H9 (cell line): ENCODE results near the gene VPREB3. TPM values are rescaled to one million over a fixed set of nuclear protein-coding genes. Genes with fewer than 3 reads are reported as not detected.

Experiments used
- DNase-seq: peaks from one replicate; pipeline ENCODE4 v3.0.0-alpha.2; 2017
- H2AFZ ChIP-seq: one replicate; pipeline ENCODE4 v1.6.1; 2013; ENCODE audit warnings: mild to moderate bottlenecking, low read length, control low read depth, moderate library complexity
- H2AK5ac ChIP-seq: 2 replicates; pipeline ENCODE4 v1.6.1; 2013; ENCODE audit warnings: low read length, control low read depth, mixed read lengths; ENCODE audit not compliant: insufficient read length
- H2BK120ac ChIP-seq: one replicate; pipeline ENCODE4 v1.6.1; 2013; ENCODE audit warnings: low read depth, mild to moderate bottlenecking, low read length, control low read depth, inconsistent platforms; ENCODE audit not compliant: poor library complexity, severe bottlenecking
- H2BK12ac ChIP-seq: 2 replicates; pipeline ENCODE4 v1.6.1; 2013; ENCODE audit warnings: low read length, control low read depth, mixed read lengths, low read depth; ENCODE audit not compliant: insufficient read length
- H2BK15ac ChIP-seq: 2 replicates; pipeline ENCODE4 v1.6.1; 2013; ENCODE audit warnings: low read depth, low read length, control low read depth
- H2BK20ac ChIP-seq: one replicate; pipeline ENCODE4 v1.6.1; 2013; ENCODE audit warnings: low read depth, mild to moderate bottlenecking, low read length, control low read depth, inconsistent platforms; ENCODE audit not compliant: poor library complexity, severe bottlenecking
- H2BK5ac ChIP-seq: 2 replicates; pipeline ENCODE4 v1.6.1; 2013; ENCODE audit warnings: low read length, control low read depth, mixed read lengths; ENCODE audit not compliant: insufficient read length
- H3K14ac ChIP-seq: 2 replicates; pipeline ENCODE4 v1.6.1; 2013; ENCODE audit warnings: low read length, control low read depth; ENCODE audit not compliant: insufficient read depth
- H3K18ac ChIP-seq: 2 replicates; pipeline ENCODE4 v1.6.1; 2013; ENCODE audit warnings: low read depth, mild to moderate bottlenecking, mixed read lengths, low read length, control low read depth; ENCODE audit not compliant: insufficient read length
- H3K23ac ChIP-seq: 2 replicates; pipeline ENCODE4 v1.6.1; 2013; ENCODE audit warnings: low read length, control low read depth, mixed read lengths, low read depth; ENCODE audit not compliant: insufficient read length
- H3K23me2 ChIP-seq: 2 replicates; pipeline ENCODE4 v1.6.1; 2013; ENCODE audit warnings: low read depth, mild to moderate bottlenecking, mixed read lengths, low read length, control low read depth; ENCODE audit not compliant: insufficient read length, poor library complexity, severe bottlenecking
- H3K27ac ChIP-seq: 2 replicates; pipeline ENCODE4 v1.5.1; 2013; ENCODE audit warnings: low read length, control low read depth, mixed read lengths, low read depth; ENCODE audit not compliant: insufficient read length
- H3K27me3 ChIP-seq: 2 replicates; pipeline ENCODE4 v1.6.1; 2013; ENCODE audit warnings: low read length, control low read depth, inconsistent platforms; ENCODE audit not compliant: insufficient read depth
- H3K4ac ChIP-seq: 2 replicates; pipeline ENCODE4 v1.6.1; 2013; ENCODE audit warnings: low read depth, mild to moderate bottlenecking, control low read depth, inconsistent platforms, low read length, moderate library complexity
- H3K4me1 ChIP-seq: 2 replicates; pipeline ENCODE4 v1.6.1; 2013; ENCODE audit warnings: low read length, control low read depth, inconsistent platforms; ENCODE audit not compliant: insufficient read depth
- H3K4me2 ChIP-seq: 2 replicates; pipeline ENCODE4 v1.6.1; 2013; ENCODE audit warnings: low read length, control low read depth, mixed read lengths; ENCODE audit not compliant: insufficient read length, insufficient read depth
- H3K56ac ChIP-seq: 2 replicates; pipeline ENCODE4 v1.6.1; 2013; ENCODE audit warnings: low read depth, mild to moderate bottlenecking, mixed read lengths, low read length, control low read depth; ENCODE audit not compliant: insufficient read length
- H3K79me1 ChIP-seq: 2 replicates; pipeline ENCODE4 v1.6.1; 2013; ENCODE audit warnings: low read depth, mild to moderate bottlenecking, moderate library complexity, low read length, control low read depth, inconsistent platforms; ENCODE audit not compliant: insufficient read depth, poor library complexity, severe bottlenecking
- H3K79me2 ChIP-seq: 2 replicates; pipeline ENCODE4 v1.6.1; 2013; ENCODE audit warnings: low read length, control low read depth, inconsistent platforms; ENCODE audit not compliant: insufficient read depth
- H3K9ac ChIP-seq: 2 replicates; pipeline ENCODE4 v1.6.1; 2013; ENCODE audit warnings: low read length, control low read depth, mixed read lengths; ENCODE audit not compliant: insufficient read length; ENCODE audit errors: extremely low read depth
- H3K9me3 ChIP-seq: one replicate; pipeline ENCODE4 v1.6.1; 2013; ENCODE audit warnings: low read depth, low read length, inconsistent platforms; ENCODE audit not compliant: control insufficient read depth
- H3T11ph ChIP-seq: one replicate; pipeline ENCODE4 v1.6.1; 2013; ENCODE audit warnings: mild to moderate bottlenecking, low read length, control low read depth, inconsistent platforms
- H4K20me1 ChIP-seq: one replicate; pipeline ENCODE4 v1.6.1; 2013; ENCODE audit not compliant: control insufficient read depth, insufficient read length, insufficient read depth
- H4K5ac ChIP-seq: 2 replicates; pipeline ENCODE4 v1.6.1; 2013; ENCODE audit warnings: low read depth, mild to moderate bottlenecking, mixed read lengths, low read length, control low read depth; ENCODE audit not compliant: insufficient read length
- H4K8ac ChIP-seq: replicated peaks from 2 replicates; pipeline ENCODE4 v1.6.1; 2013; ENCODE audit warnings: low read length, control low read depth, mixed read lengths, low read depth; ENCODE audit not compliant: insufficient read length
- H4K91ac ChIP-seq: 2 replicates; pipeline ENCODE4 v1.6.1; 2013; ENCODE audit warnings: low read depth, mild to moderate bottlenecking, moderate library complexity, mixed read lengths, low read length, control low read depth; ENCODE audit not compliant: insufficient read length
- H3K27ac Mint-ChIP-seq, 3 experiments: 2 replicates in 2 of 3; 3 replicates in 1 of 3; pipeline ENCODE4 v1.8.0; 2020 to 2021; ENCODE audit warnings: mixed read lengths in 3 of 3, mild to moderate bottlenecking in 1 of 3, moderate library complexity in 1 of 3
- H3K27me3 Mint-ChIP-seq: 2 replicates; pipeline ENCODE4 v1.8.0; 2021; ENCODE audit warnings: low read depth, mild to moderate bottlenecking, moderate library complexity, mixed read lengths
- H3K36me3 Mint-ChIP-seq, 3 experiments: 2 replicates in 2 of 3; 3 replicates in 1 of 3; pipeline ENCODE4 v1.8.0; 2020 to 2021; ENCODE audit warnings: low read depth in 3 of 3, mixed read lengths in 3 of 3; ENCODE audit not compliant: insufficient read depth in 1 of 3
- H3K4me1 Mint-ChIP-seq, 2 experiments: 2 replicates each; pipeline ENCODE4 v1.8.0; 2020; ENCODE audit warnings: mixed read lengths in 2 of 2
- H3K4me3 Mint-ChIP-seq, 2 experiments: 2 replicates in 1 of 2; 3 replicates in 1 of 2; pipeline ENCODE4 v1.8.0; 2020 to 2021; ENCODE audit warnings: mild to moderate bottlenecking in 2 of 2, mixed read lengths in 2 of 2, moderate library complexity in 1 of 2
- H3K9me3 Mint-ChIP-seq, 2 experiments: 2 replicates in 1 of 2; 3 replicates in 1 of 2; pipeline ENCODE4 v1.8.0; 2020; ENCODE audit warnings: mild to moderate bottlenecking in 2 of 2, mixed read lengths in 2 of 2, moderate library complexity in 1 of 2
- WGBS: extraction: QIAGEN DNeasy Blood & Tissue Kit; methylation state at CpG from one replicate; pipeline ENCODE4 v1.1.7; 2013; ENCODE audit warnings: missing lambda C conversion rate, low lambda C conversion rate, mixed read lengths; ENCODE audit not compliant: insufficient read length; ENCODE audit errors: extremely low coverage; 5-methylcytosine and 5-hydroxymethylcytosine counted together
- total RNA-seq: library from RNA; stranded (reverse); gene quantifications from 2 replicates; pipeline ENCODE4 v1.2.1, GENCODE V29; 2021
- TF ChIP-seq, protein P1 (sequence below): fragments of 200-600 bp; sonication (generic); conservative IDR thresholded peaks from 3 replicates; pipeline ENCODE4 v1.8.0; 2021; ENCODE audit warnings: antibody characterized with exemption, mild to moderate bottlenecking

VPREB3 gene
- total RNA-seq, 1 experiment from 2014 or later: 0.50 TPM

DNA sequence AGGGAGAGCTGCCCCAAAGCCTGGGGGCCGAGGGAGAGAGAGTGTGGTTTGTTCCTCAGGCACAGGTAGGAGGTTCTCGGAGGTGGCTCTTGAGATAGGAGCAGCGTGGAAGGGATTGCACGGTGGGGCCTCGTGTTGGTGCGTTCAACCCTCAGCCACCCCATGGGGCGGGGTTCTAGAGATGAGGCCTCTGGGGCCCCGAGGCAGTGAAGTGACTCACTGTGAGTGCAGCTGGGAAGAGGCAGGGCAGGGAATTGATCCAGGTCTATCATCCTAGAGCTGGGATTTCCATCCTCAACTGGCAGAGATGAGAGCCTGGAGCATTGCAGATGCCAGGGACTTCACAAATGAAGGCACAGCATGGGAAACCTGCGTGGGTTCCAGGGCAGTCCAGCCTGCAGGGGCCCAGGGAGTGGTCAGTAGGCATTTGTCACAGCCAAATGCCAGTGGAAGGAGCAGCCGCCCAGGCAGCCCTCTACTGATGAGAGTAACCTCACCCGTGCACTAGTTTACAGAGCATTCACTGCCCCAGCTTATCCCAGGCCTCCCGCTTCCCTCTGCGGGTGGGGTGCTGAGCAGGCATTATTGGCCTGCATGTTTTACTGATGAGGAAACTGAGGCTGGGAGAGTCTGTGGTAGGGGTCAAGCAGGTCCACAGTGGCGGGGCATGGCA lies 27.4 kb upstream of the VPREB3 start:
- Histone ChIP-seq H2BK5ac (no peak overlapping the region), H4K91ac (no peak overlapping the region), H2AK5ac (no peak overlapping the region), H2BK15ac (no peak overlapping the region), H3T11ph (no peak overlapping the region), H3K18ac (no peak overlapping the region), H4K8ac (no peak overlapping the region), H3K79me1 (no peaks in the 10 kb centered on the region), H3K4me1 (no peaks in the 10 kb centered on the region), H2AFZ (no peak overlapping the region), H4K5ac (no peak overlapping the region), H3K23ac (no peak overlapping the region), H3K9me3 (no peaks in the 10 kb centered on the region), H3K27ac (no peak overlapping the region), H2BK120ac (no peak overlapping the region), H4K20me1 (no peaks in the 10 kb centered on the region), H3K4ac (no peak overlapping the region), H3K27me3 (no peaks in the 10 kb centered on the region), H3K56ac (no peak overlapping the region), H2BK12ac (no peak overlapping the region), H3K14ac (no peak overlapping the region; the same call in 1 of the 2 replicates), H3K9ac (no peak overlapping the region), H2BK20ac (no peak overlapping the region), H3K23me2 (peaks cover 2% of the 10 kb centered on the region), H3K79me2 (no peaks in the 10 kb centered on the region), H3K4me2 (no peak overlapping the region)
- H3K4me3 Mint-ChIP-seq: no peak overlapping the region; a peak in 1 of 5 replicates
- TF ChIP-seq, protein P1, sequence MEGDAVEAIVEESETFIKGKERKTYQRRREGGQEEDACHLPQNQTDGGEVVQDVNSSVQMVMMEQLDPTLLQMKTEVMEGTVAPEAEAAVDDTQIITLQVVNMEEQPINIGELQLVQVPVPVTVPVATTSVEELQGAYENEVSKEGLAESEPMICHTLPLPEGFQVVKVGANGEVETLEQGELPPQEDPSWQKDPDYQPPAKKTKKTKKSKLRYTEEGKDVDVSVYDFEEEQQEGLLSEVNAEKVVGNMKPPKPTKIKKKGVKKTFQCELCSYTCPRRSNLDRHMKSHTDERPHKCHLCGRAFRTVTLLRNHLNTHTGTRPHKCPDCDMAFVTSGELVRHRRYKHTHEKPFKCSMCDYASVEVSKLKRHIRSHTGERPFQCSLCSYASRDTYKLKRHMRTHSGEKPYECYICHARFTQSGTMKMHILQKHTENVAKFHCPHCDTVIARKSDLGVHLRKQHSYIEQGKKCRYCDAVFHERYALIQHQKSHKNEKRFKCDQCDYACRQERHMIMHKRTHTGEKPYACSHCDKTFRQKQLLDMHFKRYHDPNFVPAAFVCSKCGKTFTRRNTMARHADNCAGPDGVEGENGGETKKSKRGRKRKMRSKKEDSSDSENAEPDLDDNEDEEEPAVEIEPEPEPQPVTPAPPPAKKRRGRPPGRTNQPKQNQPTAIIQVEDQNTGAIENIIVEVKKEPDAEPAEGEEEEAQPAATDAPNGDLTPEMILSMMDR: no peak
- H3K27me3 Mint-ChIP-seq: no peaks in the 10 kb centered on the region
- H3K27ac Mint-ChIP-seq: peak overlapping the region in 1 of 3 experiments; percentile 27; a peak in 2 of 7 replicates
- peaks cover 8 to 11% of the 10 kb centered on the region in 2 experiments for H3K4me1 Mint-ChIP-seq
- WGBS: no CpG with 5 or more reads among the region's 14 CpGs
- no peaks in the 10 kb centered on the region for H3K36me3 Mint-ChIP-seq
- no peak for DNase-seq
- no peaks in the 10 kb centered on the region for H3K9me3 Mint-ChIP-seq
